ENCODE results near the gene TPRN.
A peak's percentile ranks its signal among the peaks of the same experiment; 100 is the strongest.

The TPRN gene

DNA sequence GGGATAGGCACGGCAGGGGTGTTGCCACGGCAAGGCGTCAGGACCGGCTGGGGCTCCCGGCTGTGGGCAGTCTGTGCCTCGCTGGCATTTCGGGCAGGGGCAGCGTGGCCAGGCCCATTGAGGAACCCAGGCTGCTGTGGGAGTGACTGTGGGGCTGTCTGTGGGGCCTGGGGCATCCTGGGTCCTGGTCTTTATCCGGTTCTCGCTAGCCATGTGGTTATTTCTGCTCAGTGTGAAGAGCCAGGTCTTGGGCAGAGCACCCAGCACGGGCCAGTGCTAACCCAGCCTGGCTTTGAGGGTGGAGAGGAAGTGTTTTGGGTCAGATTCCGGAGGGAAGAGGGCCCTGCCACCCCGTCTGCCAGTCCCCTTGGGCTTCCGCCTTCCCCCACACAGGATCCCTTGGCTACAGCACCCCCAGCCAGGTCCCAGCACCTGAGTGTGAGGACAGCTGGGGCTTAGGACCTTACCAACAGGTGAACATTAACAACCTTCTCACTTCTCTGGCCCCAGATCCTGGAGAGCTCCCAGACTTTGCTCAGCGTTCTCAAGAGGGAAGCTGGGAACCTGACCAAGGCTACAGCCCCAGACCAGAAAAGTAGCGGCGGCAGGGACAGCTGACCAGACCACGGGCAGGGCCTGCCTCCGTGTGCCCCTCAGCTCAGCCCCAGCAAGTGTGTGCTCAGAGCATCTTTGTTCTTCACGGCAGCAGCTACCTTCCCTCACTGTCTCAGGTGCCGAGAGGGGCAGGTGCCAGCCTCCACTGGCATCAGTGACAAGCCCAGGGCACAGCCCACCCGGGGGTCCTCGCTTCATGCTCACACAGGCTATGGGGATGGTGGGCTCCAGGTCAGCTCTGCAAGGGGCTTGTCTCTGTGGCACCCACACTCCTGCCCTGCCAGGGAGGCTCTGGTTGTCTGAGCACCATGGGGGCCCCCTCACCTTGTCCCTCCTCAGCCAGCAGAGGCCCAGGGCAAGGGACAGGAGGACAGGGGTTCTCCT lies 10.9 kb downstream of the TPRN start:
- no peak for DNase-seq (ENCODE audit: low read depth)

GRCh38 chr9:137188490-137189296 lies 11.8 kb downstream of the TPRN start, which contains the start of the genes ANAPC2 and SSNA1:
TSS of gene ANAPC2 (minus strand) at chr9:137188560. CDS start at chr9:137188532, 28 bp downstream.
TSS of gene SSNA1 (plus strand) at chr9:137188676. CDS start at chr9:137188727, 51 bp downstream.
- peak; percentile 93 for DNase-seq (ENCODE audit: low read depth)

DNA sequence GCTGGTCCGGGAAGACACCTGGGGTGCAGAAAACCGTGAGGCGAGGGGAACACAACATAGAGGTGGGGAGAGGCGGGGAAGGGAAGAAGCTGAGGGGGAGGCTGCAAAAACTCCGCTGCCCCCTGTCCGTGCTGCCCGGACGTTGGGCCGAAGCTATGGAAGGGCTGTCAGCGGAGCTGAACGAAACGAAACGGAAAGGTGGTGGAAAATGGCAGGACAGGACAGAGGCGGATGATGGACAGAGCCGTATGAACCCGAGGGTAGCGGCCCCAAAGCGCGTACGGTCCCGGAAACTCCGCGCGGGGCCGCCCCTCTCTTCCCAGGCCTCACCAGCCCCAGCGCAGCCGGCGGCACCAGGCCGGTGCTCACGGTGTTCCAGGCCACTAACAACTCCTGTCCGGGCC lies 12.5 kb downstream of the TPRN start:
- no peak for DNase-seq (ENCODE audit: low read depth)

DNA sequence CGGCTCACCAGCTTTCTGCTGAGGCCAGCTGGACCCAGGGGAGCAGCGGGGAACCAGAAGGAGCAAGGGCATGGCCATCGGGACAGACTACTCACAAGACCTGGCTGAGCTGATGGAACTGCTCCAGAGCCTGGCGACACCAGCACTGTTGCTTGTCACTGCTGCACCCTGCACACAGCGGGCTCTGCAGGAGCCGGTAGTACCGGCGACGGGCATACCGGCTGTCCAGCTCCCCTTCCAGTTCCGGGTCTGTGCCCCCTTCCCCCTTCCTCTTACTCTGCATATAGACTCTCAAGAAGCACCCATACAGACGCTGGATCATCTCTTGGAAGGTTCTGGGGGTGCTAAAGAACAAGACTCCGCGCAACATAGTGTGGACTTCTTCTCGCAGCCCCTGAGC lies 13.2 kb downstream of the TPRN start:
- DNase-seq (ENCODE audit: low read depth), result no peak

DNA sequence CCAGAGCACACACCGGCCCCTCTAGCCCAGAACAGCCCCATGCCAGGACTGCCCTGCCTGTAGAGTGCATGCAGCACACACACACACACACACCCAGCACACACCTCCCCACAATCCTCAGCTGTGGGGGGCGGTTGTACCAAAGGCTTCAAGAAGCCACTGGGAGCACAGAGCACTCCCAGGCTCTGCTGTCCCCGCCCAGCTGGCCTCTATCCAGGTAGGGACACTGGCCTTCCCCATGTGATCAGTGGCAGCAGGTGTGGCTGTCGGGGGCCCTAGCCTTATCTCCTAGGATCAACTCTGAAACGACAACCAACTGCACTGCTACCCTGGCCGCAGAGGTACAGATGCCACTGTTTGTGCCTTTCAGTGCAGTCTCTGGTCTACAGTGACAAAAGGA lies 14.2 kb downstream of the TPRN start:
- no peak for DNase-seq (ENCODE audit: low read depth)

DNA sequence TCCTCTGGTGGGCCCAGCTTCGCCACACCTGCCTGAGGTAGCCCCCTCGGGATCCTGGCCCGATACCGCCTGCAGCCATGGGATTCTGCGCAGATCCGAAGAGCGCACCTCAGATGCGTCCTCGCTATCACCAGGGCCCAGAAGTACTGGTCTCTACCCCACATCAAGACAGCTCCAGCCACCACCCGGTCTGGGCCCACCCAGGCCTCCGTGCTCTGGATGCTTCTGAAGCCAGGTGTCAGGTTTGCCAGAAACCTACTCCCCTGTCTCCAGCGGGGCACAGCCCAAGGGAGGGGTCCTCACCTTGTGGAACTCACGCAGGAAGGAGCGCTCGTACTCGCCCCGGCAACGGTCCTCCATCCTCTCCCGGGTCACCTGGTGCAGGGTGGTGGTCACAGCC lies 14.6 kb downstream of the TPRN start:
- DNase-seq (ENCODE audit: low read depth), result no peak

DNA sequence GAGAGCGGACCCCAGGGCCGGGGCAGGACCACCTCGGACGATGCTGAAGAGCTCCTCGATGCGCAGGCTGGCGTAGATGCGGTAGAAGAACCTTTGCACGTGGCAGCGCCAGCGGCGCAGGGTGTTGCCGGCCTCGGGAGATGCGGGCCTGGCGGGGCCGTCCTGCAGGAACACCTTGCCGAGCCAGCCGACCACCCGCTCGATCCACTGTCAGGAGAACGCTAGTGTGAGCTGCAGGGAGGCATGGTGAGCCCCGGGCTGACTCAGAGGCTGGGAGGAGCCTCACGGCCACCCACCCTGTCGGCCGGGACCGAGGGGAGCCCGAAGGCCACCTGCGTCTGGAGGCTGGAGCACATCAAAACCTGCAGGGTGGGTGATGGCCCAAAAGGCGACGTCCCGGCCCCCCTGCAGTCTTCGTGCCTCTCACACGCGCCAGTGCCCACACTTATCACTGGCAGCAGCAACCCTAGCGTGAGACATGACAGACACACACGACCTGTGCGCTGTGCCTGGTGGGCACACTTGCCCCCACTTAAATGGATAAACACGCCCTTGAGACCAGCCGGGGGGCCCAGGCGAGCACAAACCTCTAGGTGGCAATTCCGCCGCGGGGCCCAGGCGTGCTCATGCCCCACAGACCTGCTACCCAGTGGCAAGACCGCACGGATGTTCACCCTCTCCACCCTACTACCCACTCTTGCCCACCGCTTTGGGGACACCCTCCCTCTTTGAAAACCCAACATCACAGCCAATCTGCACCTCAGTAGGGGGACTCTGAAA lies 15.5 kb downstream of the TPRN start:
- DNase-seq (ENCODE audit: low read depth), result no peak

- DNase-seq (ENCODE audit: low read depth), result no peak
Measured at GRCh38 chr9:137183980-137184595, 16.5 kb downstream of the TPRN start.

- DNase-seq (ENCODE audit: low read depth), result no peak
Measured at GRCh38 chr9:137182836-137183235, 17.7 kb downstream of the TPRN start.

DNA sequence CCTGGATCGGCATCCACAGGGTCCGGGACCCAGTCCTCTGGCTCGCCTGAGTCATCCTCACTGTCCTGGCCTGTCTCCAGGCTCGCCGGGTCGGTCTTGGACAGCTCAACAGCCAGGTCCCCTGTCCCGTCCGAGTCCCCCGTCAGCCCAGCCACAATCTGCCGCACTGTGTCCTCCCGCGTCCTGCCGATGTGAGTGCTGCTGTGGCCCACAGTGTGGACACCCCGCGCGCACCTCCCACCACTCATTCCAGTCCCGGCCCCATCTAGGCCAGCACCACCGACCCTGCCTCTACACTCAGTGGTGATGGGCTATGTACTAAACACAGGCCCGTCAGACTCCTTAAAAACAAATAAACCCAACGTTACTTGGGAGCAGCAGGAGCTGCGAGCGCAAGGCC lies 18.9 kb downstream of the TPRN start:
- DNase-seq (ENCODE audit: low read depth), result no peak

GRCh38 chr9:137180491-137180890 lies 20.1 kb downstream of the TPRN start:
- no peak for DNase-seq (ENCODE audit: low read depth)

DNA sequence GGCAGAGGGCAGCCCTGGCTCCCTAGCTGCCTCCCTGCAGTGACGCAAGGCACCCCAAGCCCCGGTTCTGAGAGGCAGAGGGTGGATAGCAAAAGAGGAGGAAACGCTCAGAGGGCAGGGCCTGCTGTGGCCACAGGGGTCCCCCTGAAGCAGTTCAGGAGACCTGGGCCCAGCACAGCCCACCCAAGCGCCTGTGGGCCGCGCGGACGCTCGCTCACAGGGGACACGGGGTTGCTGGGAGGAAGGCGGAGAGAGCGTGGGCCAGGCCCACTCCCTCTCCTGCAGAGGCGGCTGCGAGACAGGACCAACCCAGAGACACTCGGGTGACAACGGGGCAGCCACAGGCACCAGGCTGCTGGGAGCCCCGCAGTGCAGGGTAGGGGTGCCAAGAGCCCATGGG lies 20.8 kb downstream of the TPRN start:
- no peak for DNase-seq (ENCODE audit: low read depth)

DNA sequence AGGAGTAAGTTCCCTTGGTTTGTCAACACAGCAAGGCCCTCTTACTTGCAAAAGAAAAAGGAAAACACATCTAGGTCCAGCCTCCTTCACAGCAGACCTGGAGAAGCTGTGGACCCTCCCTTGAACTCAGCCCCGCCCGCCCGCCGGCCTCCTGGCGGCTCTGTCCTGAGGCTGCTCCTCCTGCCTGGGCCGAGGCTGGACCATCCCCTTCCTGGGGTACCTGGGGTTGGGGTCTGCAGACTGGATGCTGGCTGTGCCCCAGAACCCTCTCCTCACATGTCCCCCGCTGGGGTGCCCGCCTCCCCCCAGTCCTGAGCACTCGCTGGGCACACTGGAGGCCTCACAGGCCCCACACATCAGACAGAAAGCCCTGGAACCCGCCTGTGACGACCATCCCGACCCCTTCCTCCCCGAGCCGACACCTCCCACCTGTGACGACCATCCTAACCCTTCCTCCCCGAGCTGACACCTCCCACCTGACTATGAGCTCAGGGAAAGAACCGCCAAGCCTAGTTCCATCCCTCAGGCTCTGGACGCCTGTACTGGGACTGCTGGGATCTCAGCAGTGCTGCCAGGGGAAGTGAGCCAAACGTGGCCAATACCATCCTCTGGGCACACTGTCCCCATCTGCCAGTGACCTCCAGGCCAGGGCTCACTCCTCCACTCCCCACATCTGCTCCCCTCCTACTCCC lies 21.5 kb downstream of the TPRN start:
- DNase-seq (ENCODE audit: low read depth), result no peak

- no peak for DNase-seq (ENCODE audit: low read depth)
Measured at GRCh38 chr9:137178201-137178938, 22.2 kb downstream of the TPRN start.

- no peak for DNase-seq (ENCODE audit: low read depth)
Measured at GRCh38 chr9:137176302-137177182, 24.0 kb downstream of the TPRN start.

DNA sequence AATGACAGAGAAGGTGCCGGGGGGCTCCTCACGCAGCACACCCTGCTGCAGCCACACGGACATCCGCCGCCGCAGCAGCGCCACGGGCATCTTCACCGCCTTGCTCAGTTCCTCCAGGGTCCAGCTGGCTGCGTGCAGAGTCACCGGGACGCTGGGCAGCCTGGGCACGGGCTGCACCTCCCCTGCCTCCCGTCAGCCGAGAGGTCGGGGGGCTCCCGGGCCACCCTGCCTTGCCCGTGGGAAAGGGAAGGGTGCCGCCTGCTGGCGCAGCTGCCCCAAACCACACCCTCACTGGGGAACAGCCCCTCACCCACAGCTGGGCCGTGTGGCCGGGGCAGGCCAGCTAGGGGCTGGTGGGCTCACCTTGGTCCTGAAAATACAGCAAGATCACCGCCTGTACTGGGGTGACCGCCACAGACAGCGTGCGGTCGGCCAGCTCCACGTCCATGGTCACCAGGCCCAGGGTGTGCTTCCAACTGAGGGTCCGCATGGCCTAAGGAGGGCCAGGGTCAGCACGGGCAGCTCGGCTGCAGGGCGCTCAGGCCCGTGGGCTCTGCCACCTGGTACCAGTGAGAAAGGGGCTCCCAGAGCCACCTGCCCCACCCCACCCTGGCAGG lies 25.1 kb downstream of the TPRN start:
- no peak for DNase-seq (ENCODE audit: low read depth)

GRCh38 chr9:137174722-137175293 lies 25.7 kb downstream of the TPRN start:
- no peak for DNase-seq (ENCODE audit: low read depth)
